PC-3 (cell line): ENCODE measurements around the gene AMPD3.

ENCODE experiments used
- CTCF ChIP-seq: fragments of 300-600 bp; sonication (generic); conservative IDR thresholded peaks from 2 replicates; pipeline ENCODE4 v1.5.1; 2017; ENCODE audit warnings: antibody characterized with exemption, low read depth, mild to moderate bottlenecking, low read length
- EZH2 ChIP-seq: fragments of 300-600 bp; sonication (generic); IDR thresholded peaks from one replicate; pipeline ENCODE4 v1.6.1; 2017; ENCODE audit warnings: antibody characterized with exemption, mild to moderate bottlenecking, low read length; ENCODE audit not compliant: unreplicated experiment

DNA sequence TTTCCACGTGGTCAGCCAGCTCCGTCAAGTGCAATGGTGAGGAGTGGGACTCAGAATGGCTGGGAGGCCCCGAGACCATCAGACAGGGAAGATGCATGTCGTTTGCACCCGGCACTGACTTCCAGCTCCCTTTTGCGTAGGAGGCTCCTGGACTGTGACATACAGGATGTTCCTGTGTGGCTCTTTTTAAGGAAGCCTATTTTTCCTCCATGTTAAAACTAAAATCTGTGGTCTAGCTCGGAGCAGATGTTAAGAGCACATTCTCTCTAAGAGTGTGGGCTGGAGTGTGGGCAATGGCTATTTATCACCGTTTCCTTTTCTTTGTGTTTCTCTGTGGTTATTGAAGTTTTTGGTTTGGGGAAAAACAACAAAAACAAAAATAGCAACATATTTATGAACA, 40.9 kb upstream of the AMPD3 start:
- TF ChIP-seq CTCF (no peak), EZH2 (no peak)
